ENCODE measurements around the gene RBM47.
"Not testable (repeated sequence)": the region's sequence is repeated elsewhere in the genome, so short reads cannot be mapped to it uniquely, and the experiment has no call there.

Gene RBM47

GRCh38 chr4:40559585-40560465 is 69.8 kb downstream of the RBM47 start:
- no peak for DNase-seq

GRCh38 chr4:40557736-40558135 is 71.9 kb downstream of the RBM47 start:
- no peak for DNase-seq

GRCh38 chr4:40555176-40555900 is 74.3 kb downstream of the RBM47 start:
- no peak for DNase-seq

GRCh38 chr4:40554641-40555040 is 75.0 kb downstream of the RBM47 start:
- not testable (repeated sequence) for DNase-seq

GRCh38 chr4:40553995-40554394 is 75.7 kb downstream of the RBM47 start:
- no peak for DNase-seq

GRCh38 chr4:40552536-40552935 is 77.1 kb downstream of the RBM47 start:
- DNase-seq, result no peak

GRCh38 chr4:40551568-40552136 is 78.0 kb downstream of the RBM47 start:
- not testable (repeated sequence) for DNase-seq

GRCh38 chr4:40550948-40551462 is 78.7 kb downstream of the RBM47 start:
- no peak for DNase-seq

GRCh38 chr4:40550196-40550595 is 79.5 kb downstream of the RBM47 start:
- DNase-seq, result no peak

GRCh38 chr4:40548256-40548655 is 81.4 kb downstream of the RBM47 start:
- no peak for DNase-seq

- DNase-seq, result no peak
Measured at GRCh38 chr4:40547789-40548132, 81.9 kb downstream of the RBM47 start.

- DNase-seq, result no peak
Measured at GRCh38 chr4:40546969-40547788, 82.5 kb downstream of the RBM47 start.

- no peak for DNase-seq
Measured at GRCh38 chr4:40546506-40546905, 83.2 kb downstream of the RBM47 start.

GRCh38 chr4:40545487-40545886 is 84.2 kb downstream of the RBM47 start:
- DNase-seq, result not testable (repeated sequence)

GRCh38 chr4:40544221-40544620 is 85.4 kb downstream of the RBM47 start:
- no peak for DNase-seq

- DNase-seq, result no peak
Measured at GRCh38 chr4:40540800-40541199, 88.9 kb downstream of the RBM47 start.

GRCh38 chr4:40536032-40536431 is 93.6 kb downstream of the RBM47 start:
- DNase-seq, result no peak

GRCh38 chr4:40531636-40532023 is 98.0 kb downstream of the RBM47 start:
- DNase-seq, result no peak

- no peak for DNase-seq
Measured at GRCh38 chr4:40530961-40531635, 98.6 kb downstream of the RBM47 start.

- no peak for DNase-seq
Measured at GRCh38 chr4:40526741-40527140, 102.9 kb downstream of the RBM47 start.

GRCh38 chr4:40525752-40526598 is 103.7 kb downstream of the RBM47 start:
- no peak for DNase-seq

Measured in NCI-H1417 treated with DMSO at 0.1 percent for 48 hours (cell line).